GM12891 (cell line): ENCODE measurements around the gene C3orf49.

ENCODE experiments used
- POLR2A ChIP-seq: IDR thresholded peaks from 2 replicates; pipeline ENCODE4 v1.6.1; 2011; ENCODE audit warnings: low read depth, low read length, control low read depth
- POLR2AphosphoS5 ChIP-seq: IDR thresholded peaks from 2 replicates; pipeline ENCODE4 v1.6.1; 2011; ENCODE audit warnings: low read depth, low read length, control low read depth
- POU2F2 ChIP-seq: IDR thresholded peaks from 2 replicates; pipeline ENCODE4 v1.6.1; 2011; ENCODE audit warnings: low read depth, mild to moderate bottlenecking, control low read depth, low read length, moderate library complexity

DNA sequence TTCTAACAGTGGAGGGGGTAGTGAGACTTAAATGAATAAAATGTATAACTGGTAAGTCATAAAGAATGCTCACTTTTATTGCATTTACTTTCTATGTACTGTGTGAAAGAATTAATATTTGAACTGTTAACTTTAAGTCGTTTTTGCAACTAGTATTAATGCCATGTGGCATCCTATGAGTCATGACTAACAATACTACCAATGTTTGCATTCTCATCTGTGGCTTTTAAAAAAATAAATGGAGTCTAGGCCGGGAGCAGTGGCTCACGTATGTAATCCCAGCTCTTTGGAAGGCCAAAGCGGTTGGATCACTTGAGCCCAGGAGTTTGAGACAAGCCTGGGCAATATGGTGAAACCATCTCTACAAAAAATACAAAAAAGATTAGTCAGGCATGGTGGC is 5.2 kb downstream of the C3orf49 start:
- TF ChIP-seq POLR2A, result no peak
- no peak for TF ChIP-seq POLR2AphosphoS5
- no peak for TF ChIP-seq POU2F2
